Mammary epithelial cell (primary cell): ENCODE results near the gene CBX7.

ENCODE experiments used
- EZH2 ChIP-seq: IDR thresholded peaks from 2 replicates; pipeline ENCODE4 v1.6.1; 2012; ENCODE audit warnings: low read length, inconsistent platforms, borderline replicate concordance
- TF ChIP-seq, protein P1 (sequence below), 2 donors: IDR thresholded peaks in 1 of 2; conservative IDR thresholded peaks in 1 of 2; 2 replicates each; pipeline ENCODE4 v1.5.1; 2011 to 2012; ENCODE audit warnings: inconsistent platforms in 2 of 2, low read length in 2 of 2, mild to moderate bottlenecking in 2 of 2, control low read depth in 1 of 2, low read depth in 1 of 2; ENCODE audit not compliant: insufficient read depth in 1 of 2; ENCODE audit errors: extremely low read depth in 1 of 2

- TF ChIP-seq EZH2: no peak
- TF ChIP-seq, protein P1, sequence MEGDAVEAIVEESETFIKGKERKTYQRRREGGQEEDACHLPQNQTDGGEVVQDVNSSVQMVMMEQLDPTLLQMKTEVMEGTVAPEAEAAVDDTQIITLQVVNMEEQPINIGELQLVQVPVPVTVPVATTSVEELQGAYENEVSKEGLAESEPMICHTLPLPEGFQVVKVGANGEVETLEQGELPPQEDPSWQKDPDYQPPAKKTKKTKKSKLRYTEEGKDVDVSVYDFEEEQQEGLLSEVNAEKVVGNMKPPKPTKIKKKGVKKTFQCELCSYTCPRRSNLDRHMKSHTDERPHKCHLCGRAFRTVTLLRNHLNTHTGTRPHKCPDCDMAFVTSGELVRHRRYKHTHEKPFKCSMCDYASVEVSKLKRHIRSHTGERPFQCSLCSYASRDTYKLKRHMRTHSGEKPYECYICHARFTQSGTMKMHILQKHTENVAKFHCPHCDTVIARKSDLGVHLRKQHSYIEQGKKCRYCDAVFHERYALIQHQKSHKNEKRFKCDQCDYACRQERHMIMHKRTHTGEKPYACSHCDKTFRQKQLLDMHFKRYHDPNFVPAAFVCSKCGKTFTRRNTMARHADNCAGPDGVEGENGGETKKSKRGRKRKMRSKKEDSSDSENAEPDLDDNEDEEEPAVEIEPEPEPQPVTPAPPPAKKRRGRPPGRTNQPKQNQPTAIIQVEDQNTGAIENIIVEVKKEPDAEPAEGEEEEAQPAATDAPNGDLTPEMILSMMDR (conservative IDR thresholded peaks at IDR 0.05 in 1 of 2, IDR thresholded peaks at IDR 0.05 in 1 of 2; ENCODE audit: extremely low read depth in 1 of 2, insufficient read depth in 1 of 2, low read depth in 1 of 2, low read length in 2 of 2): no peak
Measured at GRCh38 chr22:39153220-39153717, 789 bp upstream of the CBX7 start.
